Loucy (cell line): ENCODE measurements around the gene RNF157.
A peak's percentile ranks its signal among the peaks of the same experiment; 100 is the strongest.
"Not testable (repeated sequence)": the region's sequence is repeated elsewhere in the genome, so short reads cannot be mapped to it uniquely, and the experiment has no call there.

Source experiments
- H2AFZ ChIP-seq: fragments of 200-600 bp; sonication (generic); 2 replicates; pipeline ENCODE4 v1.6.0; 2016; ENCODE audit warnings: antibody characterized with exemption, mild to moderate bottlenecking, low read length, moderate library complexity
- H3F3A ChIP-seq: fragments of 200-600 bp; 2 replicates; pipeline ENCODE4 v1.6.0; 2016; ENCODE audit warnings: antibody characterized with exemption, low read depth, mild to moderate bottlenecking
- H3K27me3 ChIP-seq: fragments of 200-600 bp; sonication (generic); 2 replicates; pipeline ENCODE4 v1.6.1; 2014; ENCODE audit warnings: low read length, mild to moderate bottlenecking; ENCODE audit not compliant: insufficient read depth, poor library complexity, severe bottlenecking
- H3K36me3 ChIP-seq: fragments of 200-600 bp; sonication (generic); 2 replicates; pipeline ENCODE4 v1.6.1; 2016; ENCODE audit warnings: low read length; ENCODE audit not compliant: insufficient read depth
- H3K4me1 ChIP-seq: fragments of 200-600 bp; sonication (generic); 2 replicates; pipeline ENCODE4 v1.5.1; 2014; ENCODE audit warnings: low read length, mild to moderate bottlenecking; ENCODE audit not compliant: insufficient read depth, poor library complexity, severe bottlenecking
- H3K4me2 ChIP-seq: fragments of 200-600 bp; sonication (generic); 2 replicates; pipeline ENCODE4 v1.6.0; 2014; ENCODE audit warnings: antibody characterized with exemption, low read length, low read depth, mild to moderate bottlenecking; ENCODE audit not compliant: poor library complexity, severe bottlenecking
- H3K4me3 ChIP-seq: fragments of 200-600 bp; sonication (generic); 2 replicates; pipeline ENCODE4 v1.5.1; 2014; ENCODE audit warnings: low read length, mild to moderate bottlenecking, mixed read lengths; ENCODE audit not compliant: poor library complexity, severe bottlenecking
- H3K79me2 ChIP-seq: fragments of 200-600 bp; sonication (generic); 2 replicates; pipeline ENCODE4 v1.6.1; 2014; ENCODE audit warnings: low read length; ENCODE audit not compliant: insufficient read depth
- H3K9ac ChIP-seq: fragments of 200-600 bp; sonication (generic); 2 replicates; pipeline ENCODE4 v1.6.0; 2014; ENCODE audit warnings: mild to moderate bottlenecking, low read depth, low read length, moderate library complexity; ENCODE audit not compliant: poor library complexity, severe bottlenecking
- H3K9me2 ChIP-seq: fragments of 200-600 bp; sonication (generic); replicated peaks from 2 replicates; pipeline ENCODE4 v1.6.1; 2016; ENCODE audit warnings: low read depth, low read length, mixed read lengths
- H3K9me3 ChIP-seq: fragments of 200-600 bp; sonication (generic); 2 replicates; pipeline ENCODE4 v1.6.1; 2014; ENCODE audit warnings: mild to moderate bottlenecking, antibody characterized with exemption, low read length, low read depth; ENCODE audit not compliant: insufficient read depth
- H4K20me1 ChIP-seq: fragments of 200-600 bp; sonication (generic); 2 replicates; pipeline ENCODE4 v1.6.0; 2014; ENCODE audit warnings: antibody characterized with exemption, low read length, mild to moderate bottlenecking; ENCODE audit not compliant: insufficient read depth, poor library complexity, severe bottlenecking
- EZH2phosphoT487 ChIP-seq: fragments of 200-600 bp; IDR thresholded peaks from 2 replicates; pipeline ENCODE4 v1.6.1; 2018; ENCODE audit warnings: antibody characterized with exemption, mild to moderate bottlenecking, moderate library complexity, borderline replicate concordance
- TF ChIP-seq, protein P1 (sequence below): fragments of 200-600 bp; sonication (generic); conservative IDR thresholded peaks from 2 replicates; pipeline ENCODE4 v1.5.1; 2014; ENCODE audit warnings: mild to moderate bottlenecking, antibody characterized with exemption, low read length

Gene RNF157

DNA sequence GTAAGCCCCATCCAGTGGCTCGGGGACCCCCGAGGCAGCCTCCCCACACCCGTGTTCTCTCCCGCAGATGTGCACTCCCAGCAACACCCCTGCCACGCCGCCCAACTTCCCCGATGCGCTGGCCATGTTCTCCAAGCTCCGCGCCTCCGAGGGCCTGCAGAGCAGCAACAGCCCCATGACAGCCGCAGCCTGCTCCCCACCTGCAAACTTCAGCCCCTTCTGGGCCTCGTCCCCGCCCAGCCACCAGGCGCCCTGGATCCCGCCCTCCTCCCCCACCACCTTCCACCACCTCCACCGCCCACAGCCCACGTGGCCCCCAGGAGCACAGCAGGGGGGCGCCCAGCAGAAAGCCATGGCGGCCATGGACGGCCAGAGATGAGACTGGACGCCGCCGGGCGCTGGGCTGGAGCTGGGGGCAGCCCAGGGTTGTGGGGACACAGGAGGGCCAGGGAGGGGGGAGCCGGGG lies 29.9 kb upstream of the RNF157 start:
- Histone ChIP-seq H3K4me1 (peaks cover 35% of the 10 kb centered on the region), H4K20me1 (peaks cover 37% of the 10 kb centered on the region), H3K27me3 (no peaks in the 10 kb centered on the region), H3K9ac (no peak overlapping the region), H2AFZ (no peak overlapping the region), H3K79me2 (peaks cover 60% of the 10 kb centered on the region), H3K36me3 (no peaks in the 10 kb centered on the region; the same call in 1 of the 2 replicates), H3K4me2 (peak overlapping the region; percentile 84), H3F3A (no peaks in the 10 kb centered on the region), H3K9me3 (no peaks in the 10 kb centered on the region), H3K9me2 (no peaks in the 10 kb centered on the region), H3K4me3 (peak overlapping the region; percentile 81)
- TF ChIP-seq, protein P1, sequence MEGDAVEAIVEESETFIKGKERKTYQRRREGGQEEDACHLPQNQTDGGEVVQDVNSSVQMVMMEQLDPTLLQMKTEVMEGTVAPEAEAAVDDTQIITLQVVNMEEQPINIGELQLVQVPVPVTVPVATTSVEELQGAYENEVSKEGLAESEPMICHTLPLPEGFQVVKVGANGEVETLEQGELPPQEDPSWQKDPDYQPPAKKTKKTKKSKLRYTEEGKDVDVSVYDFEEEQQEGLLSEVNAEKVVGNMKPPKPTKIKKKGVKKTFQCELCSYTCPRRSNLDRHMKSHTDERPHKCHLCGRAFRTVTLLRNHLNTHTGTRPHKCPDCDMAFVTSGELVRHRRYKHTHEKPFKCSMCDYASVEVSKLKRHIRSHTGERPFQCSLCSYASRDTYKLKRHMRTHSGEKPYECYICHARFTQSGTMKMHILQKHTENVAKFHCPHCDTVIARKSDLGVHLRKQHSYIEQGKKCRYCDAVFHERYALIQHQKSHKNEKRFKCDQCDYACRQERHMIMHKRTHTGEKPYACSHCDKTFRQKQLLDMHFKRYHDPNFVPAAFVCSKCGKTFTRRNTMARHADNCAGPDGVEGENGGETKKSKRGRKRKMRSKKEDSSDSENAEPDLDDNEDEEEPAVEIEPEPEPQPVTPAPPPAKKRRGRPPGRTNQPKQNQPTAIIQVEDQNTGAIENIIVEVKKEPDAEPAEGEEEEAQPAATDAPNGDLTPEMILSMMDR, result no peak
- no peak for TF ChIP-seq EZH2phosphoT487

DNA sequence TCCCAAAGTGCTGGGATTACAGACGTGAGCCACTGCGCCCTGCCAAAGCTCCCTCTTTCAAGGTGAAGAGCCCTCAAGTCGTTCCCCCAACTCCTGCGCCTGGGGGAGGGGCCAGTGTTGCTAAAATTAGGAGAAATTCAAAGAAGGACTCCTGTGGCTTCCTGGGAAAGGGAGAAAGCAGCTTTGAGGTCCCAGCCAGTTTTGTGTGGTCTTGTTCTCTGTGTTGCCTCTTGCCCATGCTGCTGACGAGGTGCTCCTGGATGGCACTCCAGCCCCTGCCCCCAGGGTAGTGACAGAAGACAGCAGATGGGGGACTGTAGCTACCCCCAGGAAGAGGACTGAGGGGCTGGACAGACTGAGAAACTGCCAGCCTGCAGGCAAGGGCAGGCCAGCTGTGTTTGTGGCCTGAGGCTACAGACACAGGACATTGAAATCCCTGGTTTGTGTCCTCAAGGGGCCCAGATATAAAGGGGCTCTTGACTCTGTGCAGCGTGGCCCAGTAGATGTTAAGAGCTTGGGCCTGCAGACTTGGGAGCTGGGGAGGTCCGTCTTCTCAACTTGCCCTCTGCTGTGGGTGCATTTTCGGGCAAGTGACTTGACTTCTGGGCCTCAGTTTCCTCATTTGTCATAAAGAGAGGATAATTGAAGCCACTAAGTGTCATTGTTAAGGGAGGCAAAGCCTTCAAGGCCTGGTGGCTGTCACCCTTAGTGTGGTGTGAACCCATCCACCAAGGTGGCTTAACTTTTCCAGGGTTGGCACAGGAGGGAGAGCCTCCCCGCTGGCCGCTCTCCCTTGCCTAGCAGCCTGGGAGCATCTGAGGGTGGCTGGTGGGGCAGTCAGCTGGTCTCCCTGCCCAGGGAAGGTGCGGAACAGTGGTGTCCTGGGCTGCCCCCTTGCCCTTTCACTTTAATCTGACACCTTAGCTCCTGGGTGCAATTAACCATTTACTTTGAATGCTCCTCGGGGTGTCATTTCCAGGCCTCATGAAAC lies 29.0 kb upstream of the RNF157 start:
- H4K20me1 ChIP-seq, result peaks cover 37% of the 10 kb centered on the region
- no peak overlapping the region for H2AFZ ChIP-seq
- peaks cover 4% of the 10 kb centered on the region for H3F3A ChIP-seq
- H3K9me3 ChIP-seq, result no peaks in the 10 kb centered on the region
- H3K4me2 ChIP-seq, result peak overlapping the region; percentile 84
- TF ChIP-seq EZH2phosphoT487, result no peak
- TF ChIP-seq, protein P1, result no peak
- no peaks in the 10 kb centered on the region for H3K27me3 ChIP-seq
- peaks cover 60% of the 10 kb centered on the region for H3K79me2 ChIP-seq
- peak overlapping the region; percentile 81 for H3K4me3 ChIP-seq
- no peaks in the 10 kb centered on the region; the same call in 1 of the 2 replicates for H3K36me3 ChIP-seq
- H3K9me2 ChIP-seq, result no peaks in the 10 kb centered on the region
- peaks cover 38% of the 10 kb centered on the region for H3K4me1 ChIP-seq
- peak overlapping the region; percentile 85 for H3K9ac ChIP-seq

DNA sequence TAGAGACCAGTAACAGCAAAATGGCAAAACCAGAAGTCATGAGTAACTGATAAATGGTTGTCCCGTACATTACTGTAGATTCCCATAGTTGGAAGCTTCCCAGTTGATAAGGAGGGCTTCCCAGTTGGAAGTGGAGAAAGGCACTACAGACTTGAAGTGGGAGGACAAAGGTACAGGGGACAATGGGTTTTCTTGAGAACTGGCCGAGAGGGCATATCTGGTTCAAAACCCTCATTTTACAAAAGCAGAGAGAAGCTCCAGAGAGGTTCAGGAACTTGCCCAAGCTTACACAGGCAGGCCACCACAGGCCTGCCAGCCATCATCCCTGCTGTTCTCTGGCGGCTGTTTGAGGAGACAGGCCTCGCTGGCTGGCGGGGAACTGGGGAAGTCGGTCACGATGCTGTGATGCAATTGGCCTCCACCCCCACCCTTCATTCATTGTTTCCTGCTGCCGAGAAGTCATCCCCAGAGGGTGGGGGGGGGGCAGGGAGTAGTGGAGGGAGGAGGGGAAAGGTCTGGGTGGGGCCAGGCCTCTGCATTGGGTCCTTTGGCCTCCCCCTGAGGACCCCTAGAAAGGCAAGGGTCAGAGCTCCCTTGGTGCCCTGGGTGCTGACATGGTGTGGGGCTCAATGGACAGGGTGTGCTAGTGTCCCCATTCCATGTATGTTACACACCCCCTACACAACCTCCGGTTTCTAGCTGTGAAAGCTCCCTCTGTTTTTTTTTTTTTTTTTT lies 27.9 kb upstream of the RNF157 start:
- no peaks in the 10 kb centered on the region for H3K9me3 ChIP-seq
- H3K9me2 ChIP-seq, result no peaks in the 10 kb centered on the region
- H3K4me3 ChIP-seq, result peak overlapping the region; percentile 81
- peak overlapping the region; percentile 85 for H3K9ac ChIP-seq
- TF ChIP-seq, protein P1, result no peak
- TF ChIP-seq EZH2phosphoT487, result no peak
- H4K20me1 ChIP-seq, result peaks cover 37% of the 10 kb centered on the region
- peak overlapping the region; percentile 84 for H3K4me2 ChIP-seq
- H2AFZ ChIP-seq, result no peak overlapping the region
- H3K79me2 ChIP-seq, result peaks cover 60% of the 10 kb centered on the region
- peaks cover 47% of the 10 kb centered on the region for H3K4me1 ChIP-seq
- peaks cover 6% of the 10 kb centered on the region for H3F3A ChIP-seq
- H3K27me3 ChIP-seq, result no peaks in the 10 kb centered on the region
- no peaks in the 10 kb centered on the region; the same call in 1 of the 2 replicates for H3K36me3 ChIP-seq

DNA sequence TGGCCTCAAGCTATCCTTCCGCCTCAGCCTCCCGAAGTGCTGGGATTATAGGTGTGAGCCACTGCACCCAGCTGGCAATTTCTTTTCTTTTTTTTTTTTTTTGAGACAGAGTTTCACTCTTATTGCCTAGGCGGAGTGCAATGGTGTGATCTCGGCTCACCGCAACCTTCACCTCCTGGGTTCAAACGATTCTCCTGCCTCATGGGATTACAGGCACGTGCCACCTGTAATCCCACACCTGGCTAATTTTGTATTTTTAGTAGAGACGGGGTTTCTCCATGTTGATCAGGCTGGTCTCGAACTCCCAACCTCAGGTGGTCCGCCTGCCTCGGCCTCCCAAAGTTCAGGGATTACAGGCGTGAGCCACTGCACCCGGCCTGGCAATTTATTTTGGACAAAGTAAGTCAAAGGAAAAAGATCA lies 27.3 kb upstream of the RNF157 start:
- peak overlapping the region; percentile 81 for H3K4me3 ChIP-seq

More for the DNA sequence above, 27.3 kb upstream of the RNF157 start:
- not testable (repeated sequence) for H3F3A ChIP-seq, H3K27me3 ChIP-seq, H3K9me2 ChIP-seq, H3K36me3 ChIP-seq, H3K9me3 ChIP-seq, H2AFZ ChIP-seq
- peak overlapping the region; percentile 85 for H3K9ac ChIP-seq
- peaks cover 60% of the 10 kb centered on the region for H3K79me2 ChIP-seq
- H3K4me2 ChIP-seq, result peak overlapping the region; percentile 84
- H4K20me1 ChIP-seq, result peaks cover 37% of the 10 kb centered on the region
- H3K4me1 ChIP-seq, result peaks cover 52% of the 10 kb centered on the region
